T-cell (primary cell): ENCODE measurements around the gene MAPK8IP1. TPM values are rescaled to one million over a fixed set of nuclear protein-coding genes. Genes with fewer than 3 reads are reported as not detected.

ENCODE experiments used
- ATAC-seq, 4 experiments: fragments of 200-7000 bp in 3 of 4; fragments of 150-1000 bp in 1 of 4; cut with Tn5 transposase; replicated peaks in 1 of 4; 1 replicate in 3 of 4; 2 replicates in 1 of 4; pipeline ENCODE4 v1.10.0; 2021; ENCODE audit warnings: moderate library complexity in 3 of 4, mild to moderate bottlenecking in 2 of 4, moderate number of reproducible peaks in 1 of 4
- CTCF ChIA-PET, 2 donors: fragments of 300-600 bp; sonication (Branson Sonifier 250); formaldehyde crosslinking; loops; one replicate each; lab custom pipeline; 2022; ENCODE audit warnings: antibody characterized with exemption in 2 of 2; lab: Charles Lee
- POLR2A ChIA-PET, 2 donors: fragments of 300-600 bp; sonication (Branson Sonifier 250); formaldehyde crosslinking; loops; one replicate each; lab custom pipeline; 2022; ENCODE audit warnings: antibody characterized with exemption in 2 of 2; lab: Charles Lee
- DNase-seq, 35 experiments: peaks; one replicate each; pipeline versions ENCODE4 v3.0.0 to v3.0.0-alpha.2; 2013 to 2023
- H3K27ac ChIP-seq: one replicate; pipeline ENCODE4 v1.5.1; 2013; ENCODE audit warnings: low read length
- H3K27me3 ChIP-seq, 2 experiments: replicated peaks in 1 of 2; 1 replicate in 1 of 2; 2 replicates in 1 of 2; pipeline versions ENCODE4 v1.6.1 to v1.7.0; 2013; ENCODE audit warnings: low read length in 1 of 2, mixed read lengths in 1 of 2; ENCODE audit not compliant: control insufficient read depth in 2 of 2, insufficient read depth in 2 of 2; ENCODE audit errors: extremely low read depth in 1 of 2
- H3K36me3 ChIP-seq, 2 donors: 1 replicate in 1 of 2; 2 replicates in 1 of 2; pipeline versions ENCODE4 v1.6.1 to v1.7.0; 2013; ENCODE audit warnings: low read length in 1 of 2; ENCODE audit not compliant: control insufficient read depth in 2 of 2, insufficient read depth in 1 of 2; ENCODE audit errors: extremely low read depth in 1 of 2
- H3K4me1 ChIP-seq, 2 experiments: 1 replicate in 1 of 2; 2 replicates in 1 of 2; pipeline versions ENCODE4 v1.6.1 to v1.7.0; 2013; ENCODE audit warnings: low read length in 2 of 2, mixed read lengths in 1 of 2; ENCODE audit not compliant: insufficient read depth in 2 of 2, control insufficient read depth in 1 of 2; ENCODE audit errors: extremely low read depth in 1 of 2
- H3K4me3 ChIP-seq, 2 donors: 1 replicate in 1 of 2; 2 replicates in 1 of 2; pipeline versions ENCODE4 v1.5.1 to v1.7.0; 2013; ENCODE audit warnings: mild to moderate bottlenecking in 2 of 2, low read length in 1 of 2, moderate library complexity in 1 of 2; ENCODE audit not compliant: control insufficient read depth in 1 of 2; ENCODE audit errors: extremely low read depth in 1 of 2
- H3K9me3 ChIP-seq: 2 replicates; pipeline ENCODE4 v1.7.0; 2013
- H3K27ac Mint-ChIP-seq, 2 donors: one replicate each; pipeline ENCODE4 v1.8.0; 2020 to 2021; ENCODE audit warnings: mild to moderate bottlenecking in 2 of 2, mixed read lengths in 2 of 2
- H3K27me3 Mint-ChIP-seq, 2 donors: one replicate each; pipeline ENCODE4 v1.8.0; 2021 to 2022; ENCODE audit warnings: mixed read lengths in 2 of 2
- H3K36me3 Mint-ChIP-seq: one replicate; pipeline ENCODE4 v1.8.0; 2021; ENCODE audit warnings: mixed read lengths
- H3K4me1 Mint-ChIP-seq, 3 donors: one replicate each; pipeline ENCODE4 v1.8.0; 2020 to 2022; ENCODE audit warnings: mixed read lengths in 3 of 3, mild to moderate bottlenecking in 1 of 3
- H3K4me3 Mint-ChIP-seq, 3 donors: one replicate each; pipeline ENCODE4 v1.8.0; 2020 to 2022; ENCODE audit warnings: mild to moderate bottlenecking in 3 of 3, mixed read lengths in 3 of 3, moderate library complexity in 3 of 3
- H3K9me3 Mint-ChIP-seq, 3 donors: one replicate each; pipeline ENCODE4 v1.8.0; 2020 to 2022; ENCODE audit warnings: mixed read lengths in 3 of 3
- WGBS: methylation state at CpG from one replicate; pipeline ENCODE4 v1.1.5; 2013; ENCODE audit warnings: missing lambda C conversion rate; ENCODE audit not compliant: insufficient coverage; 5-methylcytosine and 5-hydroxymethylcytosine counted together
- total RNA-seq, 35 experiments: library from RNA in 6 of 35; stranded (reverse) in 6 of 35; fragments of 120-200 nt in 1 of 35; gene quantifications; one replicate each; pipeline versions ENCODE4 v1.2.1 to v1.2.4 and lab custom pipeline; 2013 to 2026

Gene MAPK8IP1
- total RNA-seq, 5 donors from 2014 or later (not counting 1 experiment from before 2014, with no cell fraction given): 0.90 to 9.9 (median 1.8) TPM

GRCh38 chr11:45936511-45937054, 51.1 kb downstream of the MAPK8IP1 start:
- no peak overlapping the region for H3K4me3 Mint-ChIP-seq
- Histone ChIP-seq H3K36me3 (peaks cover 11 to 62% of the 10 kb centered on the region in 2 donors), H3K4me1 (peaks cover 0 to 7% of the 10 kb centered on the region in 2 experiments), H3K9me3 (no peaks in the 10 kb centered on the region), H3K4me3 (no peak overlapping the region), H3K27ac (no peak overlapping the region), H3K27me3 (no peaks in the 10 kb centered on the region)
- H3K9me3 Mint-ChIP-seq: no peaks in the 10 kb centered on the region
- ATAC-seq (no peak), DNase-seq (no peak)
- WGBS: 98% methylated on average over 4 of the region's 4 CpGs
- peaks cover 4 to 12% (median 8%) of the 10 kb centered on the region in 3 donors for H3K4me1 Mint-ChIP-seq
- H3K36me3 Mint-ChIP-seq: peaks cover 24% of the 10 kb centered on the region
- ChIA-PET POLR2A (no interaction called here), CTCF (interaction anchor here in 1 of 2 donors (0.6 kb wide), 1 partner anchor 1991 kb away, joined by 4 read pairs; no protein-coding TSS in a partner anchor)
- H3K27ac Mint-ChIP-seq: peak overlapping the region in 1 of 2 donors; percentile 52
- no peaks in the 10 kb centered on the region for H3K27me3 Mint-ChIP-seq

- H3K4me1 ChIP-seq: no peaks in the 10 kb centered on the region
- H3K4me3 ChIP-seq: no peak overlapping the region
- Mint-ChIP-seq H3K36me3 (peaks cover 32% of the 10 kb centered on the region), H3K9me3 (no peaks in the 10 kb centered on the region), H3K4me3 (no peak overlapping the region), H3K4me1 (peaks cover 0 to 4% (median 0%) of the 10 kb centered on the region in 3 donors), H3K27me3 (no peaks in the 10 kb centered on the region), H3K27ac (no peak overlapping the region)
- ATAC-seq (no peak), DNase-seq (no peak)
- H3K27ac ChIP-seq: no peak overlapping the region
- CTCF ChIA-PET: no interaction called here
- H3K9me3 ChIP-seq: no peaks in the 10 kb centered on the region
- no CpG with 5 or more reads among the region's 10 CpGs for WGBS
- POLR2A ChIA-PET: no interaction called here
- H3K27me3 ChIP-seq: no peaks in the 10 kb centered on the region
- peaks cover 11 to 52% of the 10 kb centered on the region in 2 donors for H3K36me3 ChIP-seq
These were observed 52.5 kb downstream of the MAPK8IP1 start for GRCh38 chr11:45937916-45938315.

GRCh38 chr11:45939836-45940235, 54.4 kb downstream of the MAPK8IP1 start:
- Histone ChIP-seq H3K9me3 (no peaks in the 10 kb centered on the region), H3K36me3 (peaks cover 7 to 44% of the 10 kb centered on the region in 2 donors), H3K27me3 (no peaks in the 10 kb centered on the region), H3K4me1 (no peaks in the 10 kb centered on the region), H3K27ac (no peak overlapping the region), H3K4me3 (no peak overlapping the region)
- H3K9me3 Mint-ChIP-seq: no peaks in the 10 kb centered on the region
- CTCF ChIA-PET: interaction anchor here (0.6 kb wide), 3 partner anchors 19 to 614 kb away, joined by 5 to 7 read pairs (median 6); no protein-coding TSS in a partner anchor
- no peak overlapping the region for H3K27ac Mint-ChIP-seq
- DNase-seq (no peak), ATAC-seq (no peak)
- peaks cover 42% of the 10 kb centered on the region for H3K36me3 Mint-ChIP-seq
- H3K27me3 Mint-ChIP-seq: no peaks in the 10 kb centered on the region
- WGBS: no CpG with 5 or more reads among the region's 2 CpGs
- POLR2A ChIA-PET: interaction anchor here (0.6 kb wide), 3 partner anchors 56 to 465 kb away, joined by 3 to 6 read pairs (median 5); no protein-coding TSS in a partner anchor
- no peak overlapping the region for H3K4me3 Mint-ChIP-seq
- peaks cover 0 to 1% (median 0%) of the 10 kb centered on the region in 3 donors for H3K4me1 Mint-ChIP-seq

- no peaks in the 10 kb centered on the region for H3K4me1 ChIP-seq
- no peak overlapping the region for H3K27ac ChIP-seq
- DNase-seq (no peak), ATAC-seq (no peak)
- no peaks in the 10 kb centered on the region for H3K27me3 ChIP-seq
- no peaks in the 10 kb centered on the region for H3K9me3 ChIP-seq
- H3K27ac Mint-ChIP-seq: no peak overlapping the region
- H3K4me1 Mint-ChIP-seq: peaks cover 0 to 1% (median 0%) of the 10 kb centered on the region in 3 donors
- CTCF ChIA-PET: interaction anchor here in 1 of 2 donors (1.1 kb wide), 1 partner anchor 24 kb away, joined by 3 read pairs; no protein-coding TSS in a partner anchor
- peaks cover 3 to 45% of the 10 kb centered on the region in 2 donors for H3K36me3 ChIP-seq
- no peak overlapping the region for H3K4me3 ChIP-seq
- 80% methylated on average over 2 of the region's 4 CpGs for WGBS
- H3K36me3 Mint-ChIP-seq: peaks cover 54% of the 10 kb centered on the region
- no peak overlapping the region for H3K4me3 Mint-ChIP-seq
- no peaks in the 10 kb centered on the region for H3K9me3 Mint-ChIP-seq
- POLR2A ChIA-PET: no interaction called here
- no peaks in the 10 kb centered on the region for H3K27me3 Mint-ChIP-seq
These were observed 55.8 kb downstream of the MAPK8IP1 start for GRCh38 chr11:45941285-45941684.

GRCh38 chr11:45942381-45942780, 56.9 kb downstream of the MAPK8IP1 start:
- Histone ChIP-seq H3K9me3 (no peaks in the 10 kb centered on the region), H3K4me1 (no peaks in the 10 kb centered on the region), H3K36me3 (peaks cover 3 to 43% of the 10 kb centered on the region in 2 donors), H3K27me3 (no peaks in the 10 kb centered on the region), H3K4me3 (no peak overlapping the region), H3K27ac (no peak overlapping the region)
- CTCF ChIA-PET: interaction anchor here (0.6 to 1.1 kb wide), 4 partner anchors 22 to 61 kb away, joined by 3 to 4 read pairs (median 3); no protein-coding TSS in a partner anchor
- POLR2A ChIA-PET: interaction anchor here in 1 of 2 donors (0.5 kb wide), 1 partner anchor 119 kb away, joined by 3 read pairs; no protein-coding TSS in a partner anchor
- no peaks in the 10 kb centered on the region for H3K4me1 Mint-ChIP-seq
- H3K27ac Mint-ChIP-seq: peak overlapping the region in 1 of 2 donors; percentile 19
- no peaks in the 10 kb centered on the region for H3K27me3 Mint-ChIP-seq
- DNase-seq (no peak), ATAC-seq (no peak)
- WGBS: 95% methylated on average over 4 of the region's 4 CpGs
- H3K9me3 Mint-ChIP-seq: no peaks in the 10 kb centered on the region
- no peak overlapping the region for H3K4me3 Mint-ChIP-seq
- peaks cover 55% of the 10 kb centered on the region for H3K36me3 Mint-ChIP-seq

GRCh38 chr11:45945397-45945999, 60.0 kb downstream of the MAPK8IP1 start:
- Mint-ChIP-seq H3K36me3 (peaks cover 73% of the 10 kb centered on the region), H3K4me3 (no peak overlapping the region), H3K4me1 (no peaks in the 10 kb centered on the region), H3K27me3 (no peaks in the 10 kb centered on the region), H3K27ac (no peak overlapping the region), H3K9me3 (no peaks in the 10 kb centered on the region)
- peaks cover 8 to 65% of the 10 kb centered on the region in 2 donors for H3K36me3 ChIP-seq
- H3K27me3 ChIP-seq: no peaks in the 10 kb centered on the region
- no peak overlapping the region for H3K27ac ChIP-seq
- ATAC-seq: no peak
- H3K9me3 ChIP-seq: no peaks in the 10 kb centered on the region
- H3K4me1 ChIP-seq: no peaks in the 10 kb centered on the region
- DNase-seq: no peak
- POLR2A ChIA-PET: no interaction called here
- 100% methylated on average over 3 of the region's 3 CpGs for WGBS
- CTCF ChIA-PET: interaction anchor here in 1 of 2 donors (0.6 kb wide), 1 partner anchor 18 kb away, joined by 13 read pairs; no protein-coding TSS in a partner anchor
- H3K4me3 ChIP-seq: no peak overlapping the region
